AG09319 (cell line): ENCODE measurements around the gene DHRS3.

Experiments used
- DNase-seq: peaks from one replicate; pipeline ENCODE4 v3.0.0-alpha.2; 2010; ENCODE audit warnings: low read depth; ENCODE audit errors: extremely low read depth
- CTCF ChIP-seq: IDR thresholded peaks from 2 replicates; pipeline ENCODE4 v1.5.1; 2011; ENCODE audit warnings: low read depth, mild to moderate bottlenecking, inconsistent platforms, low read length, moderate library complexity

The DHRS3 gene

GRCh38 chr1:12629511-12629956, 11.5 kb upstream of the DHRS3 start:
- no peak for TF ChIP-seq CTCF
- no peak for DNase-seq

GRCh38 chr1:12627296-12627695, 9.3 kb upstream of the DHRS3 start:
- TF ChIP-seq CTCF, result no peak
- no peak for DNase-seq

- no peak for TF ChIP-seq CTCF
- DNase-seq, result no peak
These were observed 8.9 kb upstream of the DHRS3 start for GRCh38 chr1:12626888-12627287.

- TF ChIP-seq CTCF, result no peak
- no peak for DNase-seq
These were observed 7.3 kb upstream of the DHRS3 start for GRCh38 chr1:12625276-12625675.

- DNase-seq, result no peak
- TF ChIP-seq CTCF, result no peak
These were observed 4.5 kb upstream of the DHRS3 start for GRCh38 chr1:12622506-12622905.

- no peak for DNase-seq
- no peak for TF ChIP-seq CTCF
These were observed 3.6 kb upstream of the DHRS3 start for GRCh38 chr1:12621346-12622335.

- DNase-seq, result no peak
- no peak for TF ChIP-seq CTCF
These were observed 2.9 kb upstream of the DHRS3 start for GRCh38 chr1:12620931-12621330.
